Measurements from ENCODE around the gene ASIC3.

ASIC3 gene

DNA sequence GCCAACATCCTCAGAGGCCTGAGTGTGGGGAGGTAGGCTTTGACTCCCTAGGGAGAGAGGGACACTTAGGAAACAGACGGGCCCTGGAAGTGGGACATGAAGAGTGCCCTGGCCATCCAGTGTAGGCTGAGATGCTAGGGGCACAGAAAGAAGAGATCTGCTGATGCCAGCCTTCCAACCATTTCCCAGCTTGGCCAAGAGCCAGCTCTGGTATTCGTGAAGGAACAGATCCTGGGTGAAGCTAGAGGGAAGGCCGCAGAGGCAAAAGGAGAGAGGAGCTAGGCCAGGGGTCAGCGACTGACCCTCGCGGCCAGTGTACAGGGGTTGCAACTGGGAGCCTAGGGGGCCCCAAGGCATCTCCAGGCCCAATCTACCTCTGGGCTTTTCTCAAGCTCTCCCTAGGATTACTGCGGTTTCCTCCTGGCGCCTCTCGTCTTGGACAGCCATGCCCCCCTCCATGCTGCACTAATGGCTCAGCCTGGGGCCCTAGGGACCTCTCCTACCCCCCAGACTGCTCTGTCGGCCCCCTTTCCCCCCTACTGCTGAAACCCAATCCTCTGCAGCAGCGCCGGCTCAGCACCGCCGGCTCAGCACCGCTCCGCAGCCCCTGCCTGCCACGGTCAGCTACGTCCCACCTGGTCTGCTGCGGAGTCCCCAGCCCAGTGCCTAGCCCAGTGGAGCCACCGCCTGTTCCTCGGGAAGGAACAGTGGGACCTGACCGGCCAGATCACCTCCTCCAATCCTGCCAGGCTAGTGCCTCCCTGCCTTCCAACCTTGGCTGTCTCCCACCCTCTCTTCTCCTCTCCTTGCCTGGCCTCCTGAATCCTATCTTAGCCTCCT, at the start of gene ASIC3:
Gene ASIC3, plus strand, starts transcription at position 556 of the 840 bp plus-strand sequence. CDS start 355 bp downstream, outside the sequence.
- peaks cover 3% of the 10 kb centered on the region for H3K4me1 ChIP-seq (ENCODE audit: insufficient read depth, insufficient read length)
- no peak for DNase-seq (ENCODE audit: low read depth, low spot score)
- peaks cover 26% of the 10 kb centered on the region for H3K27me3 ChIP-seq (ENCODE audit: insufficient read depth, insufficient read length)
- TF ChIP-seq YY1 (IDR thresholded peaks at IDR 0.05; ENCODE audit: insufficient read depth, insufficient read length) (no peak), ZNF274 (IDR thresholded peaks at IDR 0.05; ENCODE audit: low read depth, low read length) (no peak), SUZ12 (IDR thresholded peaks at IDR 0.05; ENCODE audit: extremely low read depth, insufficient read depth, insufficient read length) (no peak)
- H3K4me3 ChIP-seq (ENCODE audit: insufficient read length, low read depth), result no peak within 1 kb of the TSS
- no peak within 1 kb of the TSS for H3K9ac ChIP-seq (ENCODE audit: insufficient read length, low read depth)
- H3K9me3 ChIP-seq (ENCODE audit: insufficient read depth, low read length), result no peaks in the 10 kb centered on the region
- peaks cover 24% of the 10 kb centered on the region for H3K36me3 ChIP-seq (ENCODE audit: insufficient read depth, insufficient read length, low read length)

- H3K4me1 ChIP-seq (ENCODE audit: insufficient read depth, insufficient read length), result peaks cover 1% of the 10 kb centered on the region
Observed at GRCh38 chr7:150999001-150999400, 49.3 kb upstream of the ASIC3 start.

DNA sequence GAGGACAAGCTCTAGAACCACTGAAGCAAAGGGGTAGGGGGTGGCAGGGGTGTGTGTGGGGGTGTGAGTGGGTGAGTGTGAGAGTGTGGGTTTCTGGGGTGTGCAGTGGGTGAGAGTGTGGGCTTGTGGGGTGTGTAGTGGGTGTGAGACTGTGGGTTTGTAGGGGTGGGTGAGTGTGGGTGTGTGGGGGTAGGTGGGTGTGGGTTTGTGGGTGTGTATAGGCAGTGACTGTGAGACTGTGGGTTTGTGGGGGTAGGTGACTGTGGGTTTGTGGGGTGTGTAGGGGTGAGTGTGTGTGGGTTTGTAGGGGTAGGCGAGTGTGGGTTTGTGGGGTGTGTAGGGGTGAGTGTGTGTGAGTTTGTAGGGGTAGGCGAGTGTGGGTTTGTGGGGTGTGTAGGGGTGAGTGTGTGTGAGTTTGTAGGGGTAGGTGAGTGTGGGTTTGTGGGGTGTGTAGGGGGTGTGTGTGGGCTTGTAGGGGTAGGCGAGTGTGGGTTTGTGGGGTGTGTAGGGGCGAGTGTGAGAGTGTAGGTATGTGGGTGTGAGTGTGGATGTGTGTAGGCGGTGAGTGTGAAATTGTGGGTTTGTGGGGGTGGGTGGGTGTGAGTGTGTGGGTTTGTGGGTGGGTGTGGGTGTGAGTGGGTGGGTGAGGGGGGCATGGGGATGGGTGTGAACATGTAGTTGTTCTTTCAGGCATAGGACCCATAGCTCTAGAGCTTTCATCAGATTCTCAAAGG, 48.7 kb upstream of the ASIC3 start:
- H3K36me3 ChIP-seq (ENCODE audit: insufficient read depth, insufficient read length, low read length), result no peaks in the 10 kb centered on the region
- no peak overlapping the region for H3K4me3 ChIP-seq (ENCODE audit: insufficient read length, low read depth)
- TF ChIP-seq SUZ12 (IDR thresholded peaks at IDR 0.05; ENCODE audit: extremely low read depth, insufficient read depth, insufficient read length) (no peak), ZNF274 (IDR thresholded peaks at IDR 0.05; ENCODE audit: low read depth, low read length) (no peak), YY1 (IDR thresholded peaks at IDR 0.05; ENCODE audit: insufficient read depth, insufficient read length) (no peak)
- no peak overlapping the region for H3K9ac ChIP-seq (ENCODE audit: insufficient read length, low read depth)
- H3K27me3 ChIP-seq (ENCODE audit: insufficient read depth, insufficient read length), result no peaks in the 10 kb centered on the region
- DNase-seq (ENCODE audit: low read depth, low spot score), result no peak
- H3K9me3 ChIP-seq (ENCODE audit: insufficient read depth, low read length), result no peaks in the 10 kb centered on the region
- no peaks in the 10 kb centered on the region for H3K4me1 ChIP-seq (ENCODE audit: insufficient read depth, insufficient read length)

More at GRCh38 chr7:150999001-150999400, 49.3 kb upstream of the ASIC3 start:
- no peaks in the 10 kb centered on the region for H3K9me3 ChIP-seq (ENCODE audit: insufficient read depth, low read length)
- no peak overlapping the region for H3K9ac ChIP-seq (ENCODE audit: insufficient read length, low read depth)
- H3K27me3 ChIP-seq (ENCODE audit: insufficient read depth, insufficient read length), result no peaks in the 10 kb centered on the region
- TF ChIP-seq ZNF274 (IDR thresholded peaks at IDR 0.05; ENCODE audit: low read depth, low read length) (no peak), YY1 (IDR thresholded peaks at IDR 0.05; ENCODE audit: insufficient read depth, insufficient read length) (no peak), SUZ12 (IDR thresholded peaks at IDR 0.05; ENCODE audit: extremely low read depth, insufficient read depth, insufficient read length) (no peak)
- DNase-seq (ENCODE audit: low read depth, low spot score), result no peak
- H3K4me3 ChIP-seq (ENCODE audit: insufficient read length, low read depth), result no peak overlapping the region
- no peaks in the 10 kb centered on the region for H3K36me3 ChIP-seq (ENCODE audit: insufficient read depth, insufficient read length, low read length)

- TF ChIP-seq SUZ12 (IDR thresholded peaks at IDR 0.05; ENCODE audit: extremely low read depth, insufficient read depth, insufficient read length) (no peak), YY1 (IDR thresholded peaks at IDR 0.05; ENCODE audit: insufficient read depth, insufficient read length) (no peak), ZNF274 (IDR thresholded peaks at IDR 0.05; ENCODE audit: low read depth, low read length) (no peak)
Observed at GRCh38 chr7:151000897-151001495, 47.3 kb upstream of the ASIC3 start.

DNA sequence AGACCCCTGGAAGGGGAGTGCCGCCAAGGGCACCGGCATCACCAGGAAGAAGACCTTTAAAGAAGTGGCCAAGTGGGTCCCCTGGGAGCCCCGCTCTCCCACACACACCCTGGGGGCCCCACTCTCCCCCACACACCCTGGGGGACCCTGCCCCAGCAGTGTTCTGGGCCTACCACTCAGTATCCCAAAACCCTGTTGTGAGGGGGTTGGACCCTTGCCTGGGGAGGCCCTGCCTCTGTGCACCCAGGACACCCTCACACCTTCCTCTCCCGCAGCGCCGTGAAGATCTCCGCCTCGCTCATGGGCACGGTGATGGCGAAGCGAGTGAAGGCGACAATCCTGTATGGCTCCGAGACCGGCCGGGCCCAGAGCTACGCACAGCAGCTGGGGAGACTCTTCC, 46.8 kb upstream of the ASIC3 start:
- DNase-seq (ENCODE audit: low read depth, low spot score), result no peak
- Histone ChIP-seq H3K27me3 (ENCODE audit: insufficient read depth, insufficient read length) (no peaks in the 10 kb centered on the region), H3K36me3 (ENCODE audit: insufficient read depth, insufficient read length, low read length) (no peaks in the 10 kb centered on the region), H3K9ac (ENCODE audit: insufficient read length, low read depth) (no peak overlapping the region), H3K4me1 (ENCODE audit: insufficient read depth, insufficient read length) (no peaks in the 10 kb centered on the region), H3K9me3 (ENCODE audit: insufficient read depth, low read length) (no peaks in the 10 kb centered on the region), H3K4me3 (ENCODE audit: insufficient read length, low read depth) (no peak overlapping the region)
- TF ChIP-seq SUZ12 (IDR thresholded peaks at IDR 0.05; ENCODE audit: extremely low read depth, insufficient read depth, insufficient read length) (no peak), ZNF274 (IDR thresholded peaks at IDR 0.05; ENCODE audit: low read depth, low read length) (no peak), YY1 (IDR thresholded peaks at IDR 0.05; ENCODE audit: insufficient read depth, insufficient read length) (no peak)

More at GRCh38 chr7:151000897-151001495, 47.3 kb upstream of the ASIC3 start:
- Histone ChIP-seq H3K27me3 (ENCODE audit: insufficient read depth, insufficient read length) (no peaks in the 10 kb centered on the region), H3K4me1 (ENCODE audit: insufficient read depth, insufficient read length) (no peaks in the 10 kb centered on the region), H3K4me3 (ENCODE audit: insufficient read length, low read depth) (no peak overlapping the region), H3K9me3 (ENCODE audit: insufficient read depth, low read length) (no peaks in the 10 kb centered on the region), H3K9ac (ENCODE audit: insufficient read length, low read depth) (no peak overlapping the region), H3K36me3 (ENCODE audit: insufficient read depth, insufficient read length, low read length) (no peaks in the 10 kb centered on the region)
- no peak for DNase-seq (ENCODE audit: low read depth, low spot score)

GRCh38 chr7:151003572-151003971, 44.8 kb upstream of the ASIC3 start:
- Histone ChIP-seq H3K36me3 (ENCODE audit: insufficient read depth, insufficient read length, low read length) (no peaks in the 10 kb centered on the region), H3K9me3 (ENCODE audit: insufficient read depth, low read length) (no peaks in the 10 kb centered on the region), H3K4me3 (ENCODE audit: insufficient read length, low read depth) (no peak overlapping the region), H3K27me3 (ENCODE audit: insufficient read depth, insufficient read length) (no peaks in the 10 kb centered on the region), H3K9ac (ENCODE audit: insufficient read length, low read depth) (no peak overlapping the region), H3K4me1 (ENCODE audit: insufficient read depth, insufficient read length) (peaks cover 13% of the 10 kb centered on the region)
- TF ChIP-seq ZNF274 (IDR thresholded peaks at IDR 0.05; ENCODE audit: low read depth, low read length) (no peak), SUZ12 (IDR thresholded peaks at IDR 0.05; ENCODE audit: extremely low read depth, insufficient read depth, insufficient read length) (no peak), YY1 (IDR thresholded peaks at IDR 0.05; ENCODE audit: insufficient read depth, insufficient read length) (no peak)
- DNase-seq (ENCODE audit: low read depth, low spot score), result no peak

All from NT2/D1 (cell line).